HG03025 (cell line): ENCODE results near the gene PROC.

Experiments used
- ATAC-seq: cut with Tn5 transposase; IDR thresholded peaks from one replicate; pipeline ENCODE4 v1.9.1; 2021; ENCODE audit warnings: mild to moderate bottlenecking, moderate library complexity; ENCODE audit not compliant: unreplicated experiment, low FRiP score

Gene PROC

DNA sequence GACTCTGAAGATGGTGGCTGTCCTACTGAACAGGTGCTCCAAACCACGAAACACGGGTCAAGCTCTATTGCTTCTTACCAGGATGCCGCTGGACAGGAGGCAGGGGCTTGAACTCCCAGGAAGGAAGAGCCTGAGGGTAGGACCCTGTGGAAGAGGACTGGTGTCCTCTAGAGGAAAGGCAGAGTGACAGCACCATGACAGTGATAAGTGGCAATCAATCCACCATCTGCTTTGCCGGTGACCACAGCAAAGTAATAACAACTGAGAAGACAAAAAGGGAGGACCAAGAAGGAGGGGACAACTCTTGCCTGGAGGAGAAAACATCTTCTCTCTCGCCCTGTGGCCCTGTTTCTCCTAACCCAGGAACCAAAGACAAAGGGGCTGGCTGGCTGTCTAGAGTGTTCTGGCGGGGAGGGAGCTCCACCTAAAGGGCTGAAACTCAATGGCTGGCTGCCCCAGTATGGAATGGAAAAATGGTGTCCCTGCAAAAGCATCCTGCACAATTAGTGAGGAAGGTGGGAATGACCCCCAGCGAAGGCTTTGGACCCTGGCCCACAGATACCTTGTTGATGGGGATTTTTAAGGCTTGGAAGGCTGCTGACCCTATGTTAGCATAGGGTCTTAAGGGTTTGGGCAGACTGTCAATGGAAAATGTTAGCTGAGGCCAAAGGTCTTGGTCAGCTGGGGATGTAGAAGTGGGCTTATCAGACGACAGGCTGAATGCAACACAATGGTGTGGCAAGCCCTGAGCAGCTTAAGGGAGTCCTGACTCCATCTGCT is 35.4 kb downstream of the PROC start:
- ATAC-seq, result no peak

- no peak for ATAC-seq
These were observed 36.7 kb downstream of the PROC start for GRCh38 chr2:127454595-127455565.

- no peak for ATAC-seq
These were observed 37.6 kb downstream of the PROC start for GRCh38 chr2:127455566-127456493.

GRCh38 chr2:127456960-127457359 is 38.7 kb downstream of the PROC start:
- ATAC-seq, result no peak

GRCh38 chr2:127462461-127462860 is 44.2 kb downstream of the PROC start:
- ATAC-seq, result no peak

DNA sequence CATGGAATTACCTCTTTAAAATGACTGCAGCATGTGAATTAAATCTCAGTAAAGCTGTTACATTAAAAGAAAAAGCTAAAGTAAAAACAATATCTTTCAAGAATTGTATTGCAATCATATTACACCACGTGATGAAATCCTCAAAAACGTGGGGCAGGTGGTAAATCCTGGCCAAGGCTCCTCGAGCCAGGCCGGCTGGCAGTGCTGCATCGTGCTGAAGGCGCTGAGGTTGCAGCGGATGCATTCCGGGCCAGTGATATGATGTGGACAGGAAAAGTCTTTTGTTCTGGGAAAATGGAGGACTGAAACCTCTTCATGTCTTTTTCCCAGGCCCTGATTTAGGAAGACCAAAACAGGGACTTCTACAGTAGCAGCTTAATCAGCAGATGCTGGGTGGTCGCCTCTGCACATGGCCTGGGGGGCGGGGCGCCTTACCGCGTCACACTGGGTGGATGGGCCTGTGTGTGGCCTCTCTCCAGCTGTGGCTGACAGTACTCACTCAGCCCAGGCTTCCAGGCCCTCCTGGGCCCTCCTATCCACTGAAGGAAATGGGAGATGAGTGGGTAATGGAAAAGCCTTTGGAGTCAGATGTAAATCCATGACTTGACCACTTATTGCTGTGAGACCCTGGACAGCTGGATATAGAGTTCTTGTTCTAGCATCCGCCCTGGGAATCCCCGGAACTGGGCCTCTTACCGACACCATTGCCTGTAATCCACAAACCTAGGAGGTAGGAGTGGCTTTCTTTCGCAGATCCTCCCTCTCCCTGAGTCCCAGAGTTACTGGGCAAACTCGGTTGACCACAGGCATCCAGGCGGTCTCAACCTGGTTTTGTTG is 45.1 kb downstream of the PROC start:
- no peak for ATAC-seq

GRCh38 chr2:127464470-127465257 is 46.4 kb downstream of the PROC start:
- no peak for ATAC-seq

- ATAC-seq, result no peak
These were observed 47.0 kb downstream of the PROC start for GRCh38 chr2:127465258-127465657.

DNA sequence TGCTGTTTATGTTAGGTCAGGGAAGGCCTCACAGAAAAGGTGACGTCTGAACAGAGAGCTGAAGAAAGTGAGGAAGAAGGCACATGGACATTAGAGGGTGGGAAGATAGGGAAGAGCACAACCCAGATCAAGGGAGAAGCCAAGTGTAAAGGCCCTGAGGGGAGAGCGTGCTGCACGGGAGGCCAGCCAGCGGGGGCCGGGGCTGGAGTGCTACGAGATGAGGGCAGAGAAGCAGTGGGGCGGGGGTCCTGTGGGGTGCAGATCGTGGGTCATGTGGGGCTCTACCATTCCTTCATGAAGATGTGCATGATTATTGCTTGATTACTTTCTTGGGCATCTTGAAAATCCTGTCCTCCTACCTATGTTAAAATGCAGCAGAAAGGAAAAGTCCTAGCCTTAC is 50.8 kb downstream of the PROC start:
- no peak for ATAC-seq

- no peak for ATAC-seq
These were observed 51.7 kb downstream of the PROC start for GRCh38 chr2:127469974-127470373.

DNA sequence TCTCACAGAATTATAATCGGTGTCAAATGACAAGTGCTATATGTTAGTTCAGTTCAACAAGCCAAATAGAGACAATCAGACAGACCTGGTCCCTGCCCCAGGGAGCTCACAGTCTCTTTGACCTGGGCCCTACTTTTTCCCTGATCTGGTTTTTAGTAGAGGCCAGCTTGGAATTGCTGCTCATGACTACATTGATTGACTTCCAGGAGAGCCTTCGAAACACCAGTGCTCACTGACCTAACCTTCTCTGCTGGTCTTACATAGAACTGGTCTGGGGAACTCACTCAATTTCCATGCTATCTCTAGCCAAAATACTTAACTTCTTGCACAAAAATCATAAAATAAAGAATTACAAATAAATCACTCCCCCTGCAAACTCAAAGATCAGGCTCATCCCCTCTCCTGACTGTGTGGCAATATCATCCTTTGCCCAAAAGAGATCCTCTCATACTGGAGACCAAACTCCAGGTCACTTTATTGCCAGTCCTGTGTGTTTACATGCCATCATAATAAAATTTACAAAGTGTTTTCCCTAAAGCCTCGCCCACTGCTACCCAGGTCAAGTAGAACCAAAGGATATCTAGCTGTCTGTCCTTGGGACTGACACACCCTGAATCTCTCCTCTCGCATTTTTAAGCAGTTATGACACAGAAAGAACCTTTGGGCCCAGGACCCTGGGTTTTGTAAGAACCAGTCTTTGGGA is 53.2 kb downstream of the PROC start:
- ATAC-seq, result no peak

DNA sequence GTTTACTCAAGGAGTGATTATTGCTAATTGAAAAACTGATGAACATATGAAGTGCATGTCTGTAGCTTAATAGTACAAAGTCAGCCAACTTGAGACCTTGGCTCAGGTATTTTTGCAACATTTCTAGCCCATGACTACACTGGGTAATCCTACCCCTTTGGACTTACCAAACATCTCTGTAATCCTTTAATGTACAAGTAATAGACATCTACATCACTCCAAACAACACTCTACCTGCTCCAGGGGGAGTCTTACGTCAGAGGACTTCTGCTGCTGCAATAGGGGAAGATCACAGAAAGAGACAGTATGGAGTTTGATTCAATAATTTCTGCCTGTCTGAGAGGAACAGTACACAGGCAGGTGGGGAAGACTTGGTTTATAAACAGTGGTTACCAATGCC is 54.0 kb downstream of the PROC start:
- no peak for ATAC-seq

GRCh38 chr2:127475788-127476187 is 57.6 kb downstream of the PROC start:
- ATAC-seq, result no peak
